BJ (cell line): ENCODE measurements around the gene TMEM143. TPM values are rescaled to one million over a fixed set of nuclear protein-coding genes. Genes with fewer than 3 reads are reported as not detected.
"Not testable (repeated sequence)": the region's sequence is repeated elsewhere in the genome, so short reads cannot be mapped to it uniquely, and the experiment has no call there.

Source experiments
- CTCF ChIA-PET: fragments of 350-600 bp; formaldehyde crosslinking; extraction: SDS; loops from one replicate; lab custom pipeline; 2021; ENCODE audit warnings: antibody characterized with exemption, inconsistent platforms; lab: Yijun Ruan, JAX
- POLR2A ChIA-PET: fragments of 300-600 bp; sonication (Branson Sonifier 250); formaldehyde crosslinking; extraction: SDS; loops from one replicate; lab custom pipeline; 2021; ENCODE audit warnings: antibody characterized with exemption; lab: Charles Lee
- DNase-seq: peaks from one replicate; pipeline ENCODE4 v3.0.0-alpha.2; 2011; ENCODE audit warnings: low read depth
- H3K27me3 ChIP-seq: 2 replicates; pipeline ENCODE4 v1.6.0; 2011; ENCODE audit warnings: low read length; ENCODE audit not compliant: control insufficient read depth, insufficient read depth
- H3K36me3 ChIP-seq: 2 replicates; pipeline ENCODE4 v1.5.1; 2011; ENCODE audit warnings: low read length; ENCODE audit not compliant: control insufficient read depth, insufficient read depth
- H3K4me3 ChIP-seq: 2 replicates; pipeline ENCODE4 v1.5.1; 2011; ENCODE audit warnings: low read depth, mild to moderate bottlenecking, control low read depth, low read length
- CTCF ChIP-seq: IDR thresholded peaks from 2 replicates; pipeline ENCODE4 v1.5.1; 2011; ENCODE audit warnings: low read depth, mild to moderate bottlenecking, control low read depth, inconsistent platforms, low read length, moderate library complexity; ENCODE audit not compliant: insufficient read depth
- polyA plus RNA-seq: library from polyadenylated mRNA; depleted of rRNA; stranded (reverse); fragments of >200 nt; gene quantifications from 2 replicates; pipeline ENCODE4 v1.2.3, GENCODE V29; 2011

TMEM143 gene
- polyA plus RNA-seq, 1 experiment, result 9.9 TPM

DNA sequence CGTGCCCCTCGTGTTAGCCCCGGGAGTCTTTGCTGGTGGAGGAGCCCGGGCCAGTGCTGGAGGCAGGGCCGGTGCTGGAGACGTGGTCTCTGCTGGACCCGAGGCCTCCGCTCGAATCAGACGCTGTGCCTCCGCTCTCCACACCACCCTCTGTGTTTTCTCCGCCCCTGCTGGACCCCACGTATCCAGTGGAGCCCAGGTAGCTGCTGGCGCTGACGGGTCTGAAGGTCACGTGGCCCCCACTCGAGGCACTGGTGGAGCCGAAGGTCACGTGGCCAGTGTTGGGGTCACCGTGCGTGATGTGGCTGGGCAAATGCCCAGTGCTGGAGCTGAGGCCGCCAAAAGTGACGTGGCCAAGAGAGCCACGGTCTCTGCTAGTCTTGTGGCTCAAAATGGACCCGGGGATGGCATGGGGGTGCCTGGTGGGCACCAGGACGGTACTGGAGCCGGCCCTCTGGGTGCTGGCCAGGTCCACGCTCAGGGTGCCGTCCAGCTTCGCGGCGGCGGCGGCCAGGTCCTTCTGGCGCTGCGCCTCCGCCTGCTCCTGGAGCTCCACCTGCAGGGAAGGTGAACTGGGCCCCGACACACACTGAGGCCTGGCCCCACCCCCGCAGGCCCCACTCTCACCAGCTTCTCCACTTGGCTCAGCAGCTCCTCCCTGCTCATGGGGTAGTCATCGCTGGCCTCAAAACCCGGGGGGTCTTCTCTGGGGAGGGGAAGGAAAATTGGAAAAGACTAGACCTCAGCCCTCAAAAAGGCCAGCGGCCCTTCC is 66.6 kb downstream of the TMEM143 start:
- no peak for DNase-seq
- CTCF ChIA-PET, result no interaction called here

GRCh38 chr19:48295458-48295857 is 68.3 kb downstream of the TMEM143 start:
- peaks cover 1% of the 10 kb centered on the region; the same call in 1 of the 2 replicates for H3K27me3 ChIP-seq
- POLR2A ChIA-PET, result no interaction called here
- H3K4me3 ChIP-seq, result no peak overlapping the region
- no peaks in the 10 kb centered on the region for H3K36me3 ChIP-seq
- CTCF ChIA-PET, result interaction anchor here (9.1 kb wide), 1 partner anchor 25 kb away, joined by 156 read pairs; the partner anchor contains the start of gene ZNF114
- TF ChIP-seq CTCF, result no peak
- no peak for DNase-seq

More for the DNA sequence above, 66.6 kb downstream of the TMEM143 start:
- no peak for TF ChIP-seq CTCF
- no peak overlapping the region for H3K4me3 ChIP-seq
- H3K27me3 ChIP-seq, result peaks cover 1% of the 10 kb centered on the region; the same call in 1 of the 2 replicates
- H3K36me3 ChIP-seq, result no peaks in the 10 kb centered on the region
- POLR2A ChIA-PET, result no interaction called here

GRCh38 chr19:48292798-48293197 is 70.9 kb downstream of the TMEM143 start:
- no peak for DNase-seq
- no peak for TF ChIP-seq CTCF
- H3K4me3 ChIP-seq, result no peak overlapping the region
- CTCF ChIA-PET, result interaction anchor here (0.6 to 9.1 kb wide), 7 partner anchors 10 to 329 kb away, joined by 3 to 156 read pairs (median 3); partner anchors contain the start of gene ZNF114
- 0 out of 2 replicates have a peak, but pooled peaks cover 1% of the 10 kb centered on the region for H3K27me3 ChIP-seq
- no peaks in the 10 kb centered on the region for H3K36me3 ChIP-seq
- POLR2A ChIA-PET, result no interaction called here

DNA sequence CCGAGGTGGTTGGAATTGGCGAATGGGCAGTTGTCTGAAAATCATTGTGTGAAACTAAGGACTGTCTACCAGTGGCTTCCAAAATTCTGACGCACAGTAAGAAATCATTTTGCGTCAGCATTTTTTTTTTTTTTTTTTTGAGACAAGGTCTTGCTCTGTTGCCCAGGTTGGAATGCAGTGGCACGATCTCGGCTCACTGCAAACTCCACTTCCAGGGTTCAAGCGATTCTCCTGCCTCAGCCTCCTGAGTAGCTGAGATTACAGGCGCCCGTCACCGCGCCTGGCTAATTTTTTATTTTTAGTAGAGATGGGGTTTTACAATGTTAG is 72.3 kb downstream of the TMEM143 start:
- POLR2A ChIA-PET, H3K36me3 ChIP-seq, H3K27me3 ChIP-seq, DNase-seq, H3K4me3 ChIP-seq: not testable (repeated sequence)
- CTCF ChIA-PET, result interaction anchor here (1.0 to 9.1 kb wide), 11 partner anchors 9 to 292 kb away, joined by 3 to 156 read pairs (median 4); partner anchors contain the start of genes KDELR1 and ZNF114

DNA sequence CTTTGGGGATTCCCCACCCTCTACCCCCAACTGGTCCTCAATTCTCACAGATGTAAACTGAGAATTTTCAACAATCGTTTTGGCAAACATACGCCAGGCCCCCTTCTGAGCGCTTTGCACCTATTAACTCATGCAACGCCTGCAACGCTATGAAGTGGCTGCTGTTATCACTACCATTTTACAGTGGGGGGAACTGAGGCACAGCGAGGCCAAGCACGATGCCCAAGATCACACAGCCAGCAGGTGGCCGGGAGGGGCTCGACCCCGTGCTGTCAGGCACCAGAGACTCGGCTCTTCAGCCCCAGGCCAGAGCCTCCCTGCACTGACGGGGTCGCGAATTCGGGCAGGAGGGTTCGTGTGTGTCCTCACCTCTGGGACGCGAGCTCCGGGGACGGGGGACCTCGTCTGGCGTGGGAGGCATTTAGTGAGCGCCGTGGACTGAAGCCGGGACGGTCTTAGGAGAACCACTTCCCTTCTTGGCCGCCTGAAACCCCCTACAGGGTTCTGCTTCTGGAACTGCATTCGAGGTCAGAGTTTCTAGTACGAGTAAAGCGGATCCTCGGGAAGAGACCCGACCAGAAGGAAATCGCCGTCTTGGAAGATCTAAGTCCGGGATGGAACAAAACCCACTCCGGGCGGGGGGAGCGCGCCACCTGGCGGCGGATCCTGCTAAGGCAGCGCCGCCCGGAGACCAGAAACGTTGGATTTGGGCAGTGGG is 72.8 kb downstream of the TMEM143 start:
- ChIA-PET CTCF (interaction anchor here (0.5 to 9.1 kb wide), 17 partner anchors 9 to 293 kb away, joined by 3 to 156 read pairs (median 4); partner anchors contain the start of genes KDELR1 and ZNF114), POLR2A (no interaction called here)
- peak overlapping the region; percentile 41 for H3K4me3 ChIP-seq
- H3K36me3 ChIP-seq, result no peaks in the 10 kb centered on the region
- TF ChIP-seq CTCF, result peak; percentile 99
- DNase-seq, result no peak
- H3K27me3 ChIP-seq, result 0 out of 2 replicates have a peak, but pooled peaks cover 1% of the 10 kb centered on the region
